A172 (cell line): Measurements from ENCODE around the gene SRRM1. TPM values are rescaled to one million over a fixed set of nuclear protein-coding genes. Genes with fewer than 3 reads are reported as not detected.
A peak's percentile ranks its signal among the peaks of the same experiment; 100 is the strongest.
"Not testable (repeated sequence)": the region's sequence is repeated elsewhere in the genome, so short reads cannot be mapped to it uniquely, and the experiment has no call there.

Experiments used
- DNase-seq: peaks from one replicate; pipeline ENCODE4 v3.0.0-alpha.2; 2015; ENCODE audit warnings: low spot score
- total RNA-seq: library from RNA; depleted of rRNA; stranded (reverse); fragments of >200 nt; shearing (Covaris generic); gene quantifications from 2 replicates; pipeline ENCODE4 v1.2.3, GENCODE V29; 2014

The SRRM1 gene
- total RNA-seq, 1 experiment from 2014 or later: 16.8 TPM

- DNase-seq: no peak
These were observed 50.8 kb downstream of the SRRM1 start for GRCh38 chr1:24693827-24694379.

DNA sequence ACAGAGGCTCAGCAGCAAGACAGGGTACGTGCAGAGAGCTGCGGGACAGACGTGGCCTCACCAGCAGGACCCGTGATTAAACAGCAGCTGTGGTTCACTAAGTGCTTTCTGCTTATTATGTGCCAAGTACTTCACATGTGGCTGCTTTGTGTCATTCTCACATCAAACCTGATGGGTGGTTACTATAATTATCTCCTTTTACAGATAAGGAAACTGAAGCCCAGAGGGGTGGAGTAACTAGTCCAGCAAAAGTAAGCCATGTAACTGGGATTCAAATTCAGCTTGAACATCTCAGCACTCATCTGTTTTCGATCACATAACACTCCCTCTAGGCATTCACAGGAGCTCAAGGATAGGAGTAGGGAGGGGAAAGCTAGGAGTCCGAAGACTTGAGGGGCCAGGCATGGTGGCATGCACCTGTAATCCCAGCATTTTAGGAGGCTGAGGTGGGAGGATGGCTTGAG is 51.3 kb downstream of the SRRM1 start:
- DNase-seq: peak; percentile 40

GRCh38 chr1:24695202-24695974 is 52.3 kb downstream of the SRRM1 start:
- DNase-seq: no peak

DNA sequence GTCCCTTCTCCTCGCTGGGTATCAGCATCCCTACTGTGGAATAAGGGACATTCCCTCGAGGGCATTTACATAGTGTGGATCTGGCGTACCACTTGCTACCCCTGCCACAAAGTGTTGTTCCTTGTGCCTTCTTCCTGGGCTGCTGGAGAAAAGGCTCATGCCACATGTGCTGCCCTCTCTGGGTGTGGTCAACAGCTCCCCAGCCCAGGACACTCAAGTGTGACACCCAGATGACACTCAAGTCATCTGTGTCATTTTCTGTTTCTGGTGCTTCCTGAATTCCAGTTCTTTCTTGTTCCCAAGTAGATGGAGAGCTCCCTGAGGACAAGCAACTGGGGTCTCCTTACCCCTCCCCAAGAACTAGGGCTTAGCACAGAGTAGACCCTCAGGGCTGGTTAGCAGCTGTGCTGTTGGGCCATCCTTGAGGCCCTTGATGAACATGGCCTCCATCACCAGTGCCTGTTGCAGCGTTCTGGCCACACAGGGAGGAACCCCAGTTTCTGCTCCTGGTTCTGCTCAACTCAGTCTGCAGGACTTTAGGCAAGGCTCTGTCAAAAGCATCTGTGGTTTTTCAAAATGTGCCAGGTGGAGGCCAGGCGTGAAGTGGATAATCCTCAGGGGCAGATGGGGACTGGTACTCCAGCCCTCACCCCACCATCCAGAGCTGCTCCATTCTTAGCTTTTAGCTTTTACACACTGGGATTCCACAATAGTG is 53.1 kb downstream of the SRRM1 start:
- DNase-seq: no peak

- DNase-seq: no peak
These were observed 53.7 kb downstream of the SRRM1 start for GRCh38 chr1:24696756-24697330.

DNA sequence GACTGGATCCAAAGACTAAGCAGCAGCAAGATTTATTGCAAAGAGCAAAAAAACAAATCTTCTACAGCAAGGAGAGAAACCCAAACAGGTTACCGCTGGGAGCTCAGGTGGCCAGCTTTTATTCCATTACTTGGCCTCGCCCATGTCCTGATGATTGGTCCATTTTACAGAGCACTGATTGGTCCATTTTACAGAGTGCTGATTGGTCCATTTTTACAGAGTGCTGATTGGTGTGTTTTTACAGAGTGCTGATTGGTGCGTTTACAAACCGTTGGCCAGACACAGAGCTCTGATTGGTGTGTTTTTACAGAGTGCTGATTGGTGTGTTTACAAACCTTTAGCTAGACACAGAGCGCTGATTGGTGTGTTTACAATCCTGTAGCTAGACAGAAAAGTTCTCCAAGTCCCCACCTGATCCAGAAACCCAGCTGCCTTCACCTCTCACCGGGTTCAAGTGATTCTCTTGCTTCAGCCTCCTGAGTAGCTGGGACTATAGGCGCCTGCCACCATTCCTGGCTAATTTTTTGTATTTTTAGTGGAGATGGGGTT is 54.4 kb downstream of the SRRM1 start:
- not testable (repeated sequence) for DNase-seq

- not testable (repeated sequence) for DNase-seq
These were observed 55.2 kb downstream of the SRRM1 start for GRCh38 chr1:24698326-24698725.

- DNase-seq: no peak
These were observed 56.5 kb downstream of the SRRM1 start for GRCh38 chr1:24699628-24700027.

- no peak for DNase-seq
These were observed 59.6 kb downstream of the SRRM1 start for GRCh38 chr1:24702511-24703293.

DNA sequence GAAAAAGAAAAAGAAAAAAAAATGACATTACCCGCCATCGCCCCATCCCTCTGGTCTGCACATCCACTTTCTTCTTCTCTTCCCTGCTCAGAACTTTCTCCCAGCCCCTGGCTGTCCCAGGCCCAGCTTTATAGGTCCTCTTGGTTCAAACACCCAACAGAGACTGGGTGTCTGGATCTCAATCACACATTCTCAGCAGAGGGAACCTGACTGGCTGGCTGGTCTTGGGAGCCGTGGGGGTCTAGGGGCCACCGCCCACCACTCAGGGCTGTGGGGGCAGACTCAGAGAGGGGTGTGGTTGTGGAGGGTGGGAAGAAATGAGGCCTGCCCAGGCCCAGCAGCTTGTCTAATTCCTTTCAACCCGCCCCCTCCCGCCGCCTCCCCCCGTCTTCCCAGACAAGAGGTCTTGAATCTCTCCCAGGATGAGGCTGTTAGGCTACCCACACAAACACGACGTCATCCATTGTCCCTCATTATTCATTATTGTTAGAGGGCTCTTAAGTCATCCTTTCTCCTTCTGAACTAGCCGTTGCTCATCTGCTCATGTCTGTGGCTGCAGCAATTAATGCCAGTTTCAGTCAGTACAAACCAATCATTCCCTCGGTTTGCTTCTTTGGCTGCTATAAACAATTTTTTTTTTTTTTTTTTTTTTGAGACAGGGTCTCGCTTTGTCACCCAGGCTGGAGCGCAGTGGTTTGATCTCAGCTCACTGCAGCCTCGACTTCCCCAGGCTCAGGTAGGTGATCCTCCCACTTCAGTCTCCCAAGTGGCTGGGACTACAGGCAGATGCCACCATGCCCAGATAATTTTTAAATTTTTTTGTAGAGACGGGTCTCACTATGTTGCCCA is 61.5 kb downstream of the SRRM1 start:
- DNase-seq: peak; percentile 70

DNA sequence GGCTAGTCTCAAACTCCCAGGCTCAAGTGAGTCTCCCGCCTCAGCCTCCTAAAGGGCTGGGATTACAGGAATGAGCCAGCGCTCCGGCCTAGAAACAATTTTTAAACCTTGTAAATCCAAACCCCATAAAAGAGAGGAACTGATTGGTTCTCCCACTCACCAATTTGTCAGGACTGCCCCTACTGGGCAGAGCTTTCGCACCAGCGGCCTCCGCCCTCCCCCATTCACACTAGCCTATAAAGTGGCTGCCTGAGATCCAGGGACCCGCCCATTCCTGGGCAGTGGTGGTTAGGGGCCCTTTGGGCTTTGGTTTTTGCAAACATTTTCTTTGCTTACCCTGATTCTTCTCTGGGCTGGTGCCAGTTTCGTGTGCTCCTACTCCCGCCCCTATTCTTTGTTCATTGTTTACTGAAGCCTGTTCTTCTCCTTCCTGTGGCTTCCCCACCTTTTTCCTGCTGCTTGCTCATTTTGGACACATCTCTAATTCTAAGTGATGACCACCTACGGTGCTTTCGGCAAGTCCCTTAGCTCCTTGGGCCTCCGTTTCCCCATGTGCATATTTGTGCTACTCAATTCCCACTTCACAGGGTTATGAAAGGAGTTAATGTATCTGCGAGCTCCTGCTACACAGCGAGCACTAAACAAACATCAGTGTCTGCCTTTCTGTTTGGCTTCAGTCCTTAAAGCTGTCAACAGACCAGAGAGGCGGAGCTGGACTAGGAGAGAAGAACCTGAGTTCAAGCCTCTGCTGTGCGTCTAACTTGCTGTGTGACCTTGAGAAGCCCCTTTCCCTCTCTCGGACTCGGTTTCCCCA is 62.4 kb downstream of the SRRM1 start:
- DNase-seq: peak; percentile 93

GRCh38 chr1:24706074-24706389 is 62.9 kb downstream of the SRRM1 start:
- DNase-seq: not testable (repeated sequence)

GRCh38 chr1:24707687-24708086 is 64.6 kb downstream of the SRRM1 start:
- peak; percentile 63 for DNase-seq

DNA sequence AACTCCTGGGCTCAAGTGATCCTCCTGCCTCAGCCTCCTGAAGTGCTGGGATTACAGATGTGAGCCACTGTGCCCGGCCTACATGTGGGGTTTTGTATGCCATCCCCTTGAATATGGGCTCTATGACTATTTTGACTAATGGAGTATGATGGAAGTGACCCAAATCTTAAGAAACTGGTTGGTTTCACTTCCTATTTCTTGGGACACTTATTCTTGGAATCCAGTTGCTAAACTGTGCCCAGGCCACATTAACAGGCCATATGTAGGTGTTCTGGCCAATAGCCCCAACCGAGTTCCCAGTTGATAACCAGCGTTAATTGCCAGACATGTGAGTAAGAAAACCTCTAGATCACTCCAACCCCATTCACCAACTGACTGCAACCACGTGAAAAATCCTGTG is 65.8 kb downstream of the SRRM1 start:
- DNase-seq: no peak

GRCh38 chr1:24709791-24710441 is 66.8 kb downstream of the SRRM1 start:
- no peak for DNase-seq

DNA sequence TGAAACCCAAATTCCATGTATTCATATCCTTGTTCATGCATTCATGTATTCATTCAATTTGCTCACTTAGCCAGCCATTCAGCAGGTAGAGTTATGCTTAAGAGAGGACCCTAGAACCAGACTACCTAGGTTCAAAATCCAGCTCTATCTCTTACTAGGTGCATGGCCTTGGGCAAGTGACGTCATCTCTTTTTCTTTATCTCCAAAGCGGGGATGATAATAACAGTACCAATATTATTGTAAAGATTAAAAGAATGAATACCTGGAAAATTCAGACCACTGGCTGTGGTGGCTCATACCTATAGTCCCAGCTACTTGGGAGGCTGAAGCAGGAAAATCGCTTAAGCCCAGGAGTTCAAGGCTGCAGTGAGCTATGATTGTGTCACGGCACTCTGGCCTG is 68.2 kb downstream of the SRRM1 start:
- no peak for DNase-seq

- DNase-seq: no peak
These were observed 70.1 kb downstream of the SRRM1 start for GRCh38 chr1:24713176-24713575.

DNA sequence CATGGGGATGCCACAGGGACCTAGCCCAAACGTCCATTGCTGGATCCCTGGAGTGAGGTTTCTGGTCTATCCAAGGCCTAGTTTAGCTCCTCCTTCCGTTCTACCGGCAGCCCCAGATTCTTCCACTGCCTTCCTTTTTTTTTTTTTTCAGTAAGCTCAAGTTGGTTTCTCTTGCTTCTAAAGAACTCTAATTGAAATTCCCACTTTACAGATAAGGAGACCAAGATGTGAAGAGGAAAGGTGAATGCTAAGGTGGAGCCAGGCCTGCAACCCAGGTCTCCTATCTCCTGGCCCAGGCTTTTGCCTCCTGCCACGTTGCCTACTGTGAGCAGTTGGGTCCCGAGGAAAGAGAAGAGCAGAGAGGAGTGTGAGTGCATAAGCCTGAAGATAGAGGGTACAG is 70.6 kb downstream of the SRRM1 start:
- no peak for DNase-seq

DNA sequence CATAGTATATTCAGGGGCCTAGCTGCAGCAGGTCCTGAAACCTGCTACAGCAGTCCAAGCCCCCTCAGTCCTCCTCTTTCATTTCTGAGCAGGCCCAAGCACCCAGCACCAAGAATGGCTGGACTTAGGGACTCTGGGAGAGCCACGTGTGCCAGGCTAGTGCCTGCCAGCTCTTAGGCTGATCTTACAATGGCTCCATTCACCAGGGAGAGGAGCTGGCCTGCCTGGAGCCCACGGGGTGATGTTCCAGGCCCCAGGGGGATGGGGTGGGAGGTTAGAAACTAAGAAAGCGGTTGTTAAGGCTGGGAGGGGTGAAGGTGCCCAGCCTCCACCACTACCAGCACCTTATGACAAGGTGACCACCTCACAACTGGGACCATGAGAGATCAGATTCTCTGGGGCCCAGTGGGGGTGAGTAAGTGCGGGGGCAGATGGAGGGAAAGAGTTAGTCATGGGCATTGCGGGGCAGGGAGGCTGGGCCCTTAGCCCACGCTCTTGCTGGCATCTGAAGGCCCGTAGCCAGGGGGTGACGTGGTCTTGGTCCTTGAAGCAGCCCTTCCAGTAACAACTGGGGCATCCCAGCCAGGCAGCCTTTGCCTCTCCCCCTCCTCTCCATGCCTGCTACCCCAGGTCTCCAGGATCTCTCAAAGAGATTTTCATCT is 71.9 kb downstream of the SRRM1 start:
- no peak for DNase-seq
